C4-2B (cell line): ENCODE measurements around the gene KDM7A.

Experiments
- H3K27ac ChIP-seq: fragments of 450-650 bp; 2 replicates; pipeline ENCODE4 v1.5.1; 2017
- CTCF ChIP-seq: fragments of 450-650 bp; conservative IDR thresholded peaks from 2 replicates; pipeline ENCODE4 v1.5.1; 2017; ENCODE audit warnings: mild to moderate bottlenecking
- ZFX ChIP-seq: fragments of 450-650 bp; IDR thresholded peaks from 2 replicates; pipeline ENCODE4 v1.6.1; 2017

Gene KDM7A

GRCh38 chr7:140189917-140190316 is 13.1 kb upstream of the KDM7A start:
- H3K27ac ChIP-seq: no peak overlapping the region
- TF ChIP-seq ZFX (no peak), CTCF (no peak)

DNA sequence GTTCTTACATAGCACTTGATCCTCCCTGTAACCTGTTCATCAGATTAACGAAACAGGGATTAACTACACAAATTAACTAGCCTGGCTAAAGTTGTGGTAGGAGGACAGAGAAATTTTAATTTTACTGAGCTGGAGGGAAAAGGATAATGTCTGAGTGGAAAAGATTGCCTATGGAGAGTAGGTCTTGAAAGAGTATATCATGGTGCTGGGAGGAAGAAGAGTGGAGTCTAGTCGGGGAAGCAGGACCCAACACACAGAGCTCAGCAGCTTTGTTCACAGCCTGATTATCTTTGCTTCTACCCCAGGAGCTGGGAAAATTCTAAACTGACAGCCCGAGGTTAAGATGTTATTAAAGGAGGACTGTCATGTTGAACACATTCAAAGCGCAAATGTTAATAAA is 6.1 kb upstream of the KDM7A start:
- TF ChIP-seq CTCF (no peak), ZFX (no peak)

DNA sequence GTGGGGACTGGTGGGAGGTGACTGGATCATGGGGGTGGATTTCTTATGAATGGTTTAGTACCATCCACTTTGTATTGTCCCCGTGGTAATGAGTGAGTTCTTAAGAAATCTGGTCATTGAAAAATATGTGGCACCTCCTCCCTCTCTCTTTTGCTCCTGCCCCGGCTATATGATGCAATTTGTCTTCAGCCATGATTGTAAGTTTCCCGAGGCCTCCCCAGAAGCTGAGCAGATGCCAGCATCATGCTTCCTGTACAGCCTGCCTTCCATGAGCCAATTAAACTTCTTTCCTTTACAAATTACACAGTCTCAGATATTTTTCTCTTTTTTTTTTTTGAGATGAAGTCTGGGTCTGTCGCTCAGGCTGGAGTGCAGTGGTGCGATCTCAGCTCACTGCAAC is 2.6 kb upstream of the KDM7A start:
- no peak overlapping the region for H3K27ac ChIP-seq
- TF ChIP-seq ZFX: no peak

More for the DNA sequence above, 6.1 kb upstream of the KDM7A start:
- H3K27ac ChIP-seq: no peak overlapping the region

- TF ChIP-seq CTCF (no peak), ZFX (no peak)
- peak overlapping the region; percentile 79 for H3K27ac ChIP-seq
Measured at GRCh38 chr7:140176122-140176701, 571 bp downstream of the KDM7A start.

DNA sequence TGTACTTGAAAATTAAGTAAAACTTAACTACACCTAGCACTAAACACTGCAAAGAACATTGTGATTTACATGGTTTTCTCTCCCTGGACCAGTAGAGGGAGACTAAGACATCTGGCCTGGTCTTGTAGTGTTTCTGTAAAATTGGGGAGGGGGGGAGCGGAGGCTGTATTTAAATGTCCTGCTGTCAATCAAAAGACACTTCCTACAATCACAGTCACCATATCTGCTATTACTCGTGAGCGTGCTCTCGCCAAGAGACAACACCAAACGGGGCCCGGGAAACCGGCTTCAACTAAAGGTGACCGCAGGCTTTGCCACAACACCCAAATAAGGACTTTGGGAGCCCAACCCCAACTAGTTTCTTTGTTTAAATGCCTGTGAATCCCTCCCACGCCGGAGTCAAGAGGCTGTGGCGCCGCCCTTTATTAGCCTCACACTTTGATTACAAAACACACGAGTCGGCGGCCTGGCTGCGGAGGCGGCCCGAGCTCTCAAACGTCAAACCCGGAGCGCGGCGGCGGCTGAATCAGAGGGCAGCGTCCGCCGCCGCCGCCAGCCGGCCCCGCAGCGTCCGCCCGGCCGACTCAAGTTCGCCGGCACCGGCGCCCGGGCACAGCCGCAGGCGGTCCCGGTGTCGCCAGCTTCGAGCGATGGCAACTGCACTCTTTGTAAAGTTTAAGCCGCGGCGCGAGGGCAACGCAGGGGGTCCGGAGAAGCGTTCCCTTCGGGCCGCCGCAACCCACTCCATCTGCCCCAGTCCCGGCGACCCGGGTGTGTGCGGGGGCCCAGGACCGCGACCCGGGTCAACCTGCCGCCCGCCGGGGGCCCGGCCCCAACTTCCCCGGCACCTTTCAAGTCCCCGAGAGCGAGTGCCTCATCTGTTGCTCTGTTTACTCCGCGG is 1.3 kb downstream of the KDM7A start:
- H3K27ac ChIP-seq: peak overlapping the region; percentile 79
- TF ChIP-seq ZFX (0 out of 2 replicates have a peak, but pooled peaks have one; percentile 32), CTCF (peak; percentile 96)

DNA sequence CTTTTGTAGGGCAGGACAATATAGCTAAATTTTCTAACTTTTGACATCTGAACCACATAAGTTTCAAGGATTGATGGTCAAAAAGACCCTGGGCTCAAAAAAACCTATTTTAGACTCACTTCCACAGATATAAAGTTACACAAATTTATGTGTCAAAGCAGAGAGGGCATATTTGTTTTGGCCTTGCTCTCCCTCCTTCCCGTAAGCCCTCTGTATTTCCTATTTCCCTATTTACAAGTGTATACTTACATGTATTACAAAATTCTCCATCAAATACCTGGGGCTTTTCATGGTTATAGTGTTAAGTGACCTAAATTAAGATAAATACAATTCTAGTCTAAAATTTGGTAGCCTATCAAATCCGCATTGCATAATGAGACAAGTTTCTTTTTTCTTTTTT is 2.6 kb downstream of the KDM7A start:
- H3K27ac ChIP-seq: no peak overlapping the region
- TF ChIP-seq CTCF (no peak), ZFX (no peak)

DNA sequence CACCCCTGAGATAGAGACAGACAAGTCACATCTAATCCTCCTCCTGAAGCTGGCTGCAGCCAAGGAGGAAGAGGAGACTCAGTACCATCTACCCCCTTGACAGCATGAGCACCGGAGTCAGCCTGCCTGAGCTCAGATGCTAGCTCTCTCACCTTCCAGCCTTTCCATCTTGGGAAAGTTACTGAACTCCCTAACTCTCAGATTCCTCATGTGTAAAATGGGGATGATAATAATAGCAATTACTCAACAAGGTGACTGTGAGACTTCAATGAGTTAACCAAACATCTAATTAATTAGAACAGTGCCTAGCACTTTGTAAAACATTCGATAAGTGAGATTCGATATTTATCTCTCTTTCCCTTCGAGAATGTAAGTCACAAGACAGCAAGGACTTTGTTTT is 6.4 kb downstream of the KDM7A start:
- no peak for TF ChIP-seq CTCF
- no peak for TF ChIP-seq ZFX
- H3K27ac ChIP-seq: no peak overlapping the region

DNA sequence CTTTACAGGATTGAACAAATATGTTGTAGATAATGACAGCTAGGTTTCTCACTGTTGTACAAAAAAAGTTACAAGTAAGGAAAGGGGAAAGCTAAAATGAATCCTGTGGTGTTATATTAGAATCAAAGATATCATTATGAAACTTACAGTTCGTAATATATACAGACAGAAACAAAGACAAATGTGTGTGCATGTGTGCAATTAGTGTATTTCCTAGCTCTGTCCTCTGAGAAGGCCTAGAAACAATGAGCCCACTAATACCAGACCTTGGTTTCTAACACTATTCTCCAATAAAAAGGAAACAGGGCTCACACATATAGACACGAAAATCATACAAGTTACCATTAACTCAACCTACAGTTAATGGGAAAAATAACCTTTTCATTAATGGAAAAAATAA is 8.0 kb downstream of the KDM7A start:
- TF ChIP-seq CTCF (no peak), ZFX (no peak)
- no peak overlapping the region for H3K27ac ChIP-seq
